ENCODE results near the gene NXPE3.

GRCh38 chr3:101861212-101861788 is 82.3 kb downstream of the NXPE3 start:
- TF ChIP-seq CTCF (IDR thresholded peaks at IDR 0.05) (no peak), POLR2A (IDR thresholded peaks at IDR 0.05) (no peak)
